ENCODE data around the gene C16orf86.

The C16orf86 gene, protein sequence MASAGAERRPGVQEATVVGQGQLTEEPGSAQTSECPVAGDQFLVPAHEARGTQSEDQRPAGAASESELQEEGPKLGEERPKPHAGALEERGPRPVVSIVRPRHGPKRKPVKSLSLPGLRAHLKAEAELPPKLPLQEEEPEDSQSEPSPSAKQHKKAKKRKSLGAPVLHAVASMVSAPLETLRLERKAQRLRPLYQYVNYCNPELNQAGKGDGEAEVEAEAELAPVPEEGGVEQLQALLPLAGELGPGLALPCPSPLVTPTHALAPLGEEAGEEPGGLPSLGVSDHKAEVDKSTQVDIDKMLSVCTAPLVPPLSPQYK

GRCh38 chr16:67666559-67667452 is at the start of gene C16orf86, which contains the start of gene ENKD1:
C16orf86 (plus strand) TSS chr16:67666814; CDS start chr16:67666971, 157 bp downstream.
ENKD1 (minus strand) TSS chr16:67666750; CDS start chr16:67666442, 308 bp downstream.
- H3K9ac ChIP-seq (ENCODE audit: low read depth in 1 of 2, low read length in 2 of 2): peak within 1 kb of the TSS; percentile 64
- H3K4me1 ChIP-seq (ENCODE audit: control insufficient read depth in 1 of 2, insufficient read depth in 2 of 2, low read length in 2 of 2): peaks cover 11 to 24% of the 10 kb centered on the region in 2 donors
- peak within 1 kb of the TSS; percentile 79 for H3K27ac ChIP-seq (ENCODE audit: low read depth, low read length)
- H3K4me3 ChIP-seq (ENCODE audit: low read depth in 1 of 2, low read length in 2 of 2): peak within 1 kb of the TSS; percentile 74 to 82
- H3K36me3 ChIP-seq (ENCODE audit: control insufficient read depth in 1 of 2, insufficient read depth in 2 of 2, low read length in 2 of 2): no peaks in the 10 kb centered on the region
- H3K9me3 ChIP-seq (ENCODE audit: control insufficient read depth in 1 of 2, low read length in 2 of 2): no peaks in the 10 kb centered on the region
- no peaks in the 10 kb centered on the region for H3K27me3 ChIP-seq (ENCODE audit: control insufficient read depth in 1 of 2, insufficient read depth in 2 of 2, low read length in 2 of 2)

GRCh38 chr16:67628216-67628615 is 38.4 kb upstream of the C16orf86 start:
- H3K36me3 ChIP-seq (ENCODE audit: control insufficient read depth in 1 of 2, insufficient read depth in 2 of 2, low read length in 2 of 2): peaks cover 24 to 81% of the 10 kb centered on the region in 2 donors

GRCh38 chr16:67632415-67633172 is 34.0 kb upstream of the C16orf86 start:
- H3K27ac ChIP-seq (ENCODE audit: low read depth, low read length): no peak overlapping the region
- no peak overlapping the region for H3K9ac ChIP-seq (ENCODE audit: low read depth in 1 of 2, low read length in 2 of 2)

More at GRCh38 chr16:67628216-67628615, 38.4 kb upstream of the C16orf86 start:
- H3K27ac ChIP-seq (ENCODE audit: low read depth, low read length): no peak overlapping the region
- no peaks in the 10 kb centered on the region for H3K27me3 ChIP-seq (ENCODE audit: control insufficient read depth in 1 of 2, insufficient read depth in 2 of 2, low read length in 2 of 2)
- no peak overlapping the region for H3K9ac ChIP-seq (ENCODE audit: low read depth in 1 of 2, low read length in 2 of 2)
- no peaks in the 10 kb centered on the region for H3K9me3 ChIP-seq (ENCODE audit: control insufficient read depth in 1 of 2, low read length in 2 of 2)
- no peak overlapping the region for H3K4me3 ChIP-seq (ENCODE audit: low read depth in 1 of 2, low read length in 2 of 2)
- H3K4me1 ChIP-seq (ENCODE audit: control insufficient read depth in 1 of 2, insufficient read depth in 2 of 2, low read length in 2 of 2): no peaks in the 10 kb centered on the region

DNA sequence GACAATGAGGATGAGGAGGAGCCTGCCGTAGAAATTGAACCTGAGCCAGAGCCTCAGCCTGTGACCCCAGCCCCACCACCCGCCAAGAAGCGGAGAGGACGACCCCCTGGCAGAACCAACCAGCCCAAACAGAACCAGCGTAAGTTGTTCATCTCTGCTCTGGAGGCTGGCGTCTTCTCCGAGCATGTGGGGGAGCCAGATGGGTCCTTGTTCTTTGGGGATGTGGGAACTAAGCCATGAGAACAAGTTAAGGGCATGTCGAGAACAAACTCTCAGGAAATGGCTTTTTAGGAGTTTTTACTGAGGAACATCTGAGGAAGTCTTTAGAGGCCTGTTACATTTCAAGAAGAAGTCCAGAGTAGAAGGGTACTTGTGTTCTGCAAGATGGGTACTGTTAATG is 29.9 kb upstream of the C16orf86 start:
- no peak overlapping the region for H3K9ac ChIP-seq (ENCODE audit: low read depth in 1 of 2, low read length in 2 of 2)
- no peaks in the 10 kb centered on the region for H3K4me1 ChIP-seq (ENCODE audit: control insufficient read depth in 1 of 2, insufficient read depth in 2 of 2, low read length in 2 of 2)

More at GRCh38 chr16:67632415-67633172, 34.0 kb upstream of the C16orf86 start:
- Histone ChIP-seq H3K27me3 (ENCODE audit: control insufficient read depth in 1 of 2, insufficient read depth in 2 of 2, low read length in 2 of 2) (no peaks in the 10 kb centered on the region), H3K4me1 (ENCODE audit: control insufficient read depth in 1 of 2, insufficient read depth in 2 of 2, low read length in 2 of 2) (no peaks in the 10 kb centered on the region), H3K4me3 (ENCODE audit: low read depth in 1 of 2, low read length in 2 of 2) (no peak overlapping the region), H3K36me3 (ENCODE audit: control insufficient read depth in 1 of 2, insufficient read depth in 2 of 2, low read length in 2 of 2) (peaks cover 20 to 74% of the 10 kb centered on the region in 2 donors), H3K9me3 (ENCODE audit: control insufficient read depth in 1 of 2, low read length in 2 of 2) (no peaks in the 10 kb centered on the region)

DNA sequence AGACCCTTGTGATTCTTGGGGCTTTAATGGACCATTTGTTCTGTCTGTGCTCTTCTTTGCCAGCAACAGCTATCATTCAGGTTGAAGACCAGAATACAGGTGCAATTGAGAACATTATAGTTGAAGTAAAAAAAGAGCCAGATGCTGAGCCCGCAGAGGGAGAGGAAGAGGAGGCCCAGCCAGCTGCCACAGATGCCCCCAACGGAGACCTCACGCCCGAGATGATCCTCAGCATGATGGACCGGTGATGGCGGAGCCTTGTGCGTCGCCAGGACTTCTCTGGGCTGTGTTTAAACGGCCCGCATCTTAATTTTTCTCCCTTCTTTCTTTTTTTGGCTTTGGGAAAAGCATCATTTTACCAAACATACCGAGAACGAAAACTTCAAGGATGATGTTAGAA is 29.0 kb upstream of the C16orf86 start:
- Histone ChIP-seq H3K36me3 (ENCODE audit: control insufficient read depth in 1 of 2, insufficient read depth in 2 of 2, low read length in 2 of 2) (peaks cover 27 to 51% of the 10 kb centered on the region in 2 donors), H3K27ac (ENCODE audit: low read depth, low read length) (no peak overlapping the region), H3K4me3 (ENCODE audit: low read depth in 1 of 2, low read length in 2 of 2) (no peak overlapping the region), H3K9me3 (ENCODE audit: control insufficient read depth in 1 of 2, low read length in 2 of 2) (no peaks in the 10 kb centered on the region), H3K4me1 (ENCODE audit: control insufficient read depth in 1 of 2, insufficient read depth in 2 of 2, low read length in 2 of 2) (no peaks in the 10 kb centered on the region), H3K9ac (ENCODE audit: low read depth in 1 of 2, low read length in 2 of 2) (no peak overlapping the region), H3K27me3 (ENCODE audit: control insufficient read depth in 1 of 2, insufficient read depth in 2 of 2, low read length in 2 of 2) (no peaks in the 10 kb centered on the region)

More for the DNA sequence above, 29.9 kb upstream of the C16orf86 start:
- H3K9me3 ChIP-seq (ENCODE audit: control insufficient read depth in 1 of 2, low read length in 2 of 2): no peaks in the 10 kb centered on the region
- no peaks in the 10 kb centered on the region for H3K27me3 ChIP-seq (ENCODE audit: control insufficient read depth in 1 of 2, insufficient read depth in 2 of 2, low read length in 2 of 2)
- no peak overlapping the region for H3K4me3 ChIP-seq (ENCODE audit: low read depth in 1 of 2, low read length in 2 of 2)
- no peak overlapping the region for H3K27ac ChIP-seq (ENCODE audit: low read depth, low read length)
- H3K36me3 ChIP-seq (ENCODE audit: control insufficient read depth in 1 of 2, insufficient read depth in 2 of 2, low read length in 2 of 2): peaks cover 32 to 60% of the 10 kb centered on the region in 2 donors

DNA sequence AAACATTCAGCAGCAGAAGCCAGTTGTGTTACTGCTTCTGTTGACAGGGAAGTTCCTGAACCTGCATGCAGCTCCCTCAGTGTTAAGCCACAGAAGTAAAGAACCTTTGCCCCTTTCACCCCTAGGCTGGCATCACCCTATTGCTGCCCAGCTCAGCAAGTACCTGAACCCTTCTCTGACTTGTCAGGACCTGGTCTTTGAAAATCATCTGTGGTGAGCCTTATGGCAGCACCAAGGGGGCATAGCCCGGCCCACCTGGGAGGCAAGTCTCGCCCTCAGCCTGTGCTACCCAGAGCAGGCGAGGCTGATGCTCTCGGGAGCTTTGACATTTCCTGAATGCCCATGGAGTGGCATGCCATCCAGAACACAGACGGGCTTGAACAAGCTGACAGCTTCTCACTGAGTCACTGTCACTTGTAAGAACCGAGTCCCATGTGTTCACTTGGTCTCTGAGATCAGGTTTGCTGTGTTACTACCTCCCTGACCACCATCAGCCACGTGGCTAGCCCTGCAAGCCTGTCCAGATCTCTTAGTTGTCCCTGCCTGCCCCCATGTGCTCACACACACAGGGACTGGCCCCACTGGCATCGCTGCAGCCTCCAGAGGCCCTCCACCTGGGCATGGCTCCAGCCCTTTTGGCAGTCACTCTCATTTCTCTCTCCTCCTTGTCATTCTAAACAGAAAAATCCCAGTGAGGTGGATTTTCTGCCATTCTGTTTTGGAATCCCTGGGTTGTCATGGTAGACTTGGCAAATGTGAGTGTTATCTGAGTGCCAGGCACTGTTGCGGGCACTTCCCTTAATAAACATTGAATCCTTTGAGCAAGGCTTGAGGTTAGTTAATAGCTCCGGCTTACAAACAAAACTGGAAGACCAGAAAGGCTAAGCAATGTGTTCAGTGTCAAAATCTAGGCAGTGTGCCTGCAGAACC is 24.6 kb upstream of the C16orf86 start:
- H3K9me3 ChIP-seq (ENCODE audit: control insufficient read depth in 1 of 2, low read length in 2 of 2): no peaks in the 10 kb centered on the region
- peaks cover 0 to 8% of the 10 kb centered on the region in 2 donors for H3K4me1 ChIP-seq (ENCODE audit: control insufficient read depth in 1 of 2, insufficient read depth in 2 of 2, low read length in 2 of 2)
- no peak overlapping the region for H3K9ac ChIP-seq (ENCODE audit: low read depth in 1 of 2, low read length in 2 of 2)
- H3K27me3 ChIP-seq (ENCODE audit: control insufficient read depth in 1 of 2, insufficient read depth in 2 of 2, low read length in 2 of 2): peaks cover 16 to 18% of the 10 kb centered on the region in 2 donors
- no peak overlapping the region for H3K27ac ChIP-seq (ENCODE audit: low read depth, low read length)
- H3K36me3 ChIP-seq (ENCODE audit: control insufficient read depth in 1 of 2, insufficient read depth in 2 of 2, low read length in 2 of 2): peaks cover 21 to 22% of the 10 kb centered on the region in 2 donors
- H3K4me3 ChIP-seq (ENCODE audit: low read depth in 1 of 2, low read length in 2 of 2): no peak overlapping the region

GRCh38 chr16:67644038-67644437 is 22.6 kb upstream of the C16orf86 start:
- no peak overlapping the region for H3K4me3 ChIP-seq (ENCODE audit: low read depth in 1 of 2, low read length in 2 of 2)
- H3K9ac ChIP-seq (ENCODE audit: low read depth in 1 of 2, low read length in 2 of 2): no peak overlapping the region
- no peaks in the 10 kb centered on the region for H3K9me3 ChIP-seq (ENCODE audit: control insufficient read depth in 1 of 2, low read length in 2 of 2)
- peaks cover 1 to 3% of the 10 kb centered on the region in 2 donors for H3K36me3 ChIP-seq (ENCODE audit: control insufficient read depth in 1 of 2, insufficient read depth in 2 of 2, low read length in 2 of 2)
- H3K27me3 ChIP-seq (ENCODE audit: control insufficient read depth in 1 of 2, insufficient read depth in 2 of 2, low read length in 2 of 2): peaks cover 27 to 29% of the 10 kb centered on the region in 2 donors
- H3K27ac ChIP-seq (ENCODE audit: low read depth, low read length): no peak overlapping the region
- H3K4me1 ChIP-seq (ENCODE audit: control insufficient read depth in 1 of 2, insufficient read depth in 2 of 2, low read length in 2 of 2): peaks cover 0 to 8% of the 10 kb centered on the region in 2 donors

GRCh38 chr16:67645397-67646121 is 21.1 kb upstream of the C16orf86 start:
- peaks cover 0 to 12% of the 10 kb centered on the region in 2 donors for H3K4me1 ChIP-seq (ENCODE audit: control insufficient read depth in 1 of 2, insufficient read depth in 2 of 2, low read length in 2 of 2)
- peaks cover 38 to 40% of the 10 kb centered on the region in 2 donors for H3K27me3 ChIP-seq (ENCODE audit: control insufficient read depth in 1 of 2, insufficient read depth in 2 of 2, low read length in 2 of 2)
- H3K9ac ChIP-seq (ENCODE audit: low read depth in 1 of 2, low read length in 2 of 2): peak overlapping the region; percentile 32 to 37
- H3K4me3 ChIP-seq (ENCODE audit: low read depth in 1 of 2, low read length in 2 of 2): peak overlapping the region; percentile 19 to 59
- no peak overlapping the region for H3K27ac ChIP-seq (ENCODE audit: low read depth, low read length)
- no peaks in the 10 kb centered on the region for H3K9me3 ChIP-seq (ENCODE audit: control insufficient read depth in 1 of 2, low read length in 2 of 2)
- H3K36me3 ChIP-seq (ENCODE audit: control insufficient read depth in 1 of 2, insufficient read depth in 2 of 2, low read length in 2 of 2): peaks cover 0 to 4% of the 10 kb centered on the region in 2 donors

All from duodenal mucosa (tissue), 2 donors.